Nephron (organoid): ENCODE results near the gene CACNA1C.

Experiments used
- H3K27ac Mint-ChIP-seq, 3 experiments: 2 replicates each; pipeline ENCODE4 v1.8.0; 2020; ENCODE audit warnings: mixed read lengths in 3 of 3, mild to moderate bottlenecking in 2 of 3, moderate library complexity in 1 of 3
- H3K27me3 Mint-ChIP-seq: 2 replicates; pipeline ENCODE4 v1.8.0; 2021; ENCODE audit warnings: low read depth, mild to moderate bottlenecking, moderate library complexity, mixed read lengths
- H3K36me3 Mint-ChIP-seq: 2 replicates; pipeline ENCODE4 v1.8.0; 2020; ENCODE audit warnings: low read depth, mixed read lengths
- H3K4me1 Mint-ChIP-seq: 2 replicates; pipeline ENCODE4 v1.8.0; 2020; ENCODE audit warnings: mixed read lengths
- H3K4me3 Mint-ChIP-seq, 3 experiments: 2 replicates each; pipeline ENCODE4 v1.8.0; 2020; ENCODE audit warnings: mild to moderate bottlenecking in 3 of 3, mixed read lengths in 3 of 3, moderate library complexity in 2 of 3
- H3K9me3 Mint-ChIP-seq: 2 replicates; pipeline ENCODE4 v1.8.0; 2020; ENCODE audit warnings: mixed read lengths
- TF ChIP-seq, protein P1 (sequence below), 3 experiments: fragments of 200-600 bp; sonication (generic); IDR thresholded peaks; one replicate each; pipeline ENCODE4 v1.5.0; 2021; ENCODE audit warnings: antibody characterized with exemption in 3 of 3; ENCODE audit not compliant: unreplicated experiment in 3 of 3

Gene CACNA1C

DNA sequence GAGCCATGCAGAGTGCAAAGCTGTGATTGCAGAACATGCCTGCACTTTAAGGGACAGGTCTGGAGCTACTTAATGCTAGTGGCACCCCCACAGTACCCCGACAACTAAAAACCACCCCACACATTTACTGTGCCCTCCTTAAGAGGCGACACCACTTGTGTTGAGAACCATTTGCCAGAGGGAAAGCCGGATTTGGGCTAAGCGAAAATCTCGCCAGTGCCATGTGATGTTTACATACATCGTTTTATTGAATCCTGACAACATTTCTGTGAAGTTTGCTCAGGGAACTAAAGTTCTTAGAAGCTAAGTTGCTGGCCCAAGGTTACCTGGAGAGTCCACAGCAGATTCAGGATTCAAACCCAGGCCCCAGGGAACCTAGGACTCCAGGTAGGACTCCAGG lies 623.0 kb downstream of the CACNA1C start:
- H3K27me3 Mint-ChIP-seq, result no peaks in the 10 kb centered on the region
- no peaks in the 10 kb centered on the region for H3K4me1 Mint-ChIP-seq
- no peaks in the 10 kb centered on the region for H3K9me3 Mint-ChIP-seq
- TF ChIP-seq, protein P1, sequence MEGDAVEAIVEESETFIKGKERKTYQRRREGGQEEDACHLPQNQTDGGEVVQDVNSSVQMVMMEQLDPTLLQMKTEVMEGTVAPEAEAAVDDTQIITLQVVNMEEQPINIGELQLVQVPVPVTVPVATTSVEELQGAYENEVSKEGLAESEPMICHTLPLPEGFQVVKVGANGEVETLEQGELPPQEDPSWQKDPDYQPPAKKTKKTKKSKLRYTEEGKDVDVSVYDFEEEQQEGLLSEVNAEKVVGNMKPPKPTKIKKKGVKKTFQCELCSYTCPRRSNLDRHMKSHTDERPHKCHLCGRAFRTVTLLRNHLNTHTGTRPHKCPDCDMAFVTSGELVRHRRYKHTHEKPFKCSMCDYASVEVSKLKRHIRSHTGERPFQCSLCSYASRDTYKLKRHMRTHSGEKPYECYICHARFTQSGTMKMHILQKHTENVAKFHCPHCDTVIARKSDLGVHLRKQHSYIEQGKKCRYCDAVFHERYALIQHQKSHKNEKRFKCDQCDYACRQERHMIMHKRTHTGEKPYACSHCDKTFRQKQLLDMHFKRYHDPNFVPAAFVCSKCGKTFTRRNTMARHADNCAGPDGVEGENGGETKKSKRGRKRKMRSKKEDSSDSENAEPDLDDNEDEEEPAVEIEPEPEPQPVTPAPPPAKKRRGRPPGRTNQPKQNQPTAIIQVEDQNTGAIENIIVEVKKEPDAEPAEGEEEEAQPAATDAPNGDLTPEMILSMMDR (IDR thresholded peaks at IDR 0.05; ENCODE audit: unreplicated experiment in 3 of 3), result no peak
- no peak overlapping the region for H3K27ac Mint-ChIP-seq
- H3K36me3 Mint-ChIP-seq, result peaks cover 5% of the 10 kb centered on the region
- no peak overlapping the region for H3K4me3 Mint-ChIP-seq

DNA sequence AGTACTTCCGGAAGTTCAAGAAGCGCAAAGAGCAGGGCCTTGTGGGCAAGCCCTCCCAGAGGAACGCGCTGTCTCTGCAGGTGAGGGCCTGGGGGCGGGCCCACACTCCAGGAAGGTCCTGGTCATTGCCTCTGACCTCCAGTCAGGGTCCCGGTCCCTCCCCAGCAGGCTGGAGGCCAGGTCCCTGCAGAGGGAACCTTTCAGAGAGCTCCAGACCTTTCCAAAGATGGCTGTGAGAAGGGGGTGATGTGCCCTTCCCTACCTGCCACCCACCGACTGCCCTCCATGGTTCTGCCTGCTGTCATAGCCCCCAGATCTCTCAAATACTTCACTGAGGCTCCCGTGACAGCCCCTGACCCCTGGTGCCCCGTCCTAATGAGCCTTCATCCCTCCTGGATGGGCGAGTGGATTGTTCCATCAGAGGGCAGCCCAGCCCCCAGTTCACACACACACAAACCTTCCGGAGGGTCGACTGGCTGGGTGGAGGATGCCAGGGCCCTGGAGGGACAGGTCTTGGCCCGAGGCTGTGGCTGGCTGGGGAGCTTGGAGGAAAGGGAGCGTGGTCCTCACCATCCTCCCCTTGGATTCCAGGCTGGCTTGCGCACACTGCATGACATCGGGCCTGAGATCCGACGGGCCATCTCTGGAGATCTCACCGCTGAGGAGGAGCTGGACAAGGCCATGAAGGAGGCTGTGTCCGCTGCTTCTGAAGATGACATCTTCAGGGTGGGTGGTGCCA lies 624.5 kb downstream of the CACNA1C start:
- Mint-ChIP-seq H3K9me3 (no peaks in the 10 kb centered on the region), H3K4me1 (no peaks in the 10 kb centered on the region), H3K4me3 (no peak overlapping the region), H3K27me3 (no peaks in the 10 kb centered on the region), H3K27ac (no peak overlapping the region), H3K36me3 (peaks cover 2% of the 10 kb centered on the region)
- TF ChIP-seq, protein P1 (IDR thresholded peaks at IDR 0.05; ENCODE audit: unreplicated experiment in 3 of 3), result no peak

DNA sequence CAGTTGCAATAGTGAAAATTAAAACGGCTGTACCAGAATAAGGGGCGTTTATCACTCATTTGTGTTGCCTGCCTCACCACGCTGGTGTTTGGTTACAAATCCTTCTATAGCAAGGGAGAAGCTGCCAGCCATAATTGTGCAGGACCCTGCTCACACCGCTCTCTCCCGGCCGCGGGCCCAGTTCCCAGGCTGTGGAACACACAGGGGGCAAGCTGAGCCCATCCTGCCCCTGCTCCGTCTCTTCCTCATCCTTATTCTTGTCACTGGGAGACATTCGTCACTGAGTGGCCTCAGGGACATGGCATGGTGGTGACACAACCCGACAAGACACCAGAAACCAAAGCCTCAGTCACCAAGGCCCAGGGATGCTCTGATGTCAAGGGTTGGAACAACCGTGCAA lies 625.6 kb downstream of the CACNA1C start:
- Mint-ChIP-seq H3K4me3 (no peak overlapping the region), H3K27me3 (no peaks in the 10 kb centered on the region), H3K4me1 (peaks cover 5% of the 10 kb centered on the region), H3K36me3 (peaks cover 9% of the 10 kb centered on the region), H3K9me3 (no peaks in the 10 kb centered on the region), H3K27ac (no peak overlapping the region)
- TF ChIP-seq, protein P1 (IDR thresholded peaks at IDR 0.05; ENCODE audit: unreplicated experiment in 3 of 3), result no peak

DNA sequence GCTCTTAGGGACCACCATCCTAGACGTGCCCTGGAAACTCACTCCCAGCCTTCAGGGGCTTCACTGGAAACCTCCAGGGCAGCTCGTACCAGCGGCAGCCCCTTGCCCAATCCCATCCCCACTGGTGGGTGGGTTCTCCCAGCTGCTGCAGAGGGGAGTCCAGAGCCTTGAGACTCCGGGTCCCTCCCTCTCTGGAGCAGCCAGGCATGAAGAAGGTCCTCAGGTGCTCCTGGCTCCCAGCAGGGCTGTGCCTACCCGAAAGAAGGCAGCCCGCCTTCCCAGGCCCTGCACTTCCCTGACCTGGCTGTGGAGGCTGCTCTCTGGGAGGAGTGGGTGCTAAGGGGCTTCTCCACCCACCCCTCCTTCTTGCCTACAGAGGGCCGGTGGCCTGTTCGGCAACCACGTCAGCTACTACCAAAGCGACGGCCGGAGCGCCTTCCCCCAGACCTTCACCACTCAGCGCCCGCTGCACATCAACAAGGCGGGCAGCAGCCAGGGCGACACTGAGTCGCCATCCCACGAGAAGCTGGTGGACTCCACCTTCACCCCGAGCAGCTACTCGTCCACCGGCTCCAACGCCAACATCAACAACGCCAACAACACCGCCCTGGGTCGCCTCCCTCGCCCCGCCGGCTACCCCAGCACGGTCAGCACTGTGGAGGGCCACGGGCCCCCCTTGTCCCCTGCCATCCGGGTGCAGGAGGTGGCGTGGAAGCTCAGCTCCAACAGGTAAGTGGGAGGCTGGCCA lies 626.5 kb downstream of the CACNA1C start:
- no peaks in the 10 kb centered on the region for H3K9me3 Mint-ChIP-seq
- H3K4me3 Mint-ChIP-seq, result no peak overlapping the region
- no peak overlapping the region for H3K27ac Mint-ChIP-seq
- TF ChIP-seq, protein P1 (IDR thresholded peaks at IDR 0.05; ENCODE audit: unreplicated experiment in 3 of 3), result no peak
- H3K36me3 Mint-ChIP-seq, result peaks cover 9% of the 10 kb centered on the region
- H3K27me3 Mint-ChIP-seq, result no peaks in the 10 kb centered on the region
- peaks cover 5% of the 10 kb centered on the region for H3K4me1 Mint-ChIP-seq

DNA sequence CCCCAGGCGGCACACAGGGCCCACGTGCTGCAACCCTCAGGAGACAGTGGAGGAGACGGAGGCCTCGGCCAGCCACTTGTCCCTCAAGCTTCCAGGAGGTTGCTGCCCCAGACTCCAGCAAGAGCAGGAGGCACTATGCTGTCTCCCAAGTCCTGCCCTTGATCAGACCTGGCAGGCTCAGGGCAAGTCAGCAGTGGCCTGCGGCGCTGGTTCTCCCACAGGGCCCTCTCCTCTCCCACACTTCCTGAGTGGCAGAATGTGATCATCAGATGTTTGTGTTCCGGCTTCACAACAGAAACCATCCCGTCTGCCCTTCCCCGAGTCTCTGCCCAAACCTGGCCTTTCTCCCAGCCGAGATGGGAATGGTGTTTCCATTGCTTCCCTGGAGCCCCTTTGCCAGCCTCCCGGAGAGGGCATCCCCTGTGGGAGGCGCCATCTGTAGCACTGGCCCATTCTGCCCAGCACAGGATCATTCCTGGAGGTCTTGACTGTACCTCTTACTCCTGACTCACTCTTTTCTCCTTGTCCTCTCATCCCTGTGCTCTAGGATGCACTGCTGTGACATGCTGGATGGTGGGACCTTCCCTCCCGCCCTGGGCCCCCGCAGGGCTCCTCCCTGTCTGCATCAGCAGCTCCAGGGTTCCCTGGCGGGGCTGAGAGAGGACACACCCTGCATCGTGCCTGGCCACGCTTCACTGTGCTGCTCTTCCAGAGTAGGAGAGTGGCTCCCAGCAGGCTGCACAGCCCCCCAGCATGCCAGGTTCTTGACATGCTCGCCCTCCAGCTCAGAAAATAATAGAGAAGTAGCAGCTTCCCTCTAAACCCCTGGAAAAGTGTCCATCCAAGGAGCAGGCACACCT lies 627.3 kb downstream of the CACNA1C start:
- peaks cover 9% of the 10 kb centered on the region for H3K36me3 Mint-ChIP-seq
- no peak overlapping the region for H3K27ac Mint-ChIP-seq
- H3K9me3 Mint-ChIP-seq, result no peaks in the 10 kb centered on the region
- H3K4me1 Mint-ChIP-seq, result peaks cover 5% of the 10 kb centered on the region
- TF ChIP-seq, protein P1 (IDR thresholded peaks at IDR 0.05; ENCODE audit: unreplicated experiment in 3 of 3), result no peak
- no peak overlapping the region for H3K4me3 Mint-ChIP-seq
- H3K27me3 Mint-ChIP-seq, result no peaks in the 10 kb centered on the region
